Activated CD4-positive, alpha-beta T cell treated with anti-CD3 and anti-CD28 coated beads, Interleukin-2, amount 50 U/mL, for 4 hours (primary cell): ENCODE results near the gene SEC24D.

Source experiments
- DNase-seq, 2 experiments: peaks; one replicate each; pipeline ENCODE4 v3.0.0-alpha.2; 2020

SEC24D gene

DNA sequence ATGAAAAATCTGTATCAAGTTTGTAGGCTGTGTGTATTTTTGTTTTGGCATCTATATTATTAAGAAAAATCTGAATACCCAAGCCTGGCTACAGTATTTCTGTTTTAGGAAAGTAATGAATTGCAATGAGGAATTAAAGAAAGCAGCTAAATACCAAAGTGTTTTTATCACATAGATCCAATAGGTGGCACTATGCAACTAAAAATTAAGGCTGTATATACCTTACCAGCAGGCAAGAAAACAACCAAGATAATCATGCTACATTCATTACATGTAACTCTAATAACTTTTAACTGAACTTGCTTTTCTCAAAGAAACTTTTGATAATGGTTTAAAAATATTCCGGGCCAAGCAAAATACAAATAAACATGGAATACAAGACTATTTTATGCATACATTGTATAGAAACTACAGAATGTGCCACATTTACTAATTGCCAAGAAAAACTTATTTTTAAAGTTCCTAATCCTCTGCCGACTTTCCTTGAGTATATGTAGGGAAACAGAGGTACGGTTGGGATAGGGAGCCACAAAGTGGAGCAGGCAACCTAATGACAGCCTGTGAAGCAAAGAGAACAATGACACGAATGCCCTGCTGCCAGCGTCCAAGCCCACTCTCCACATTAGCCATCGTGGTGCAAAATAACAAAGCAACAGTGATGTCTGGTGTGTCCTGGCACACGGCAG, 63.7 kb downstream of the SEC24D start:
- DNase-seq: no peak

DNA sequence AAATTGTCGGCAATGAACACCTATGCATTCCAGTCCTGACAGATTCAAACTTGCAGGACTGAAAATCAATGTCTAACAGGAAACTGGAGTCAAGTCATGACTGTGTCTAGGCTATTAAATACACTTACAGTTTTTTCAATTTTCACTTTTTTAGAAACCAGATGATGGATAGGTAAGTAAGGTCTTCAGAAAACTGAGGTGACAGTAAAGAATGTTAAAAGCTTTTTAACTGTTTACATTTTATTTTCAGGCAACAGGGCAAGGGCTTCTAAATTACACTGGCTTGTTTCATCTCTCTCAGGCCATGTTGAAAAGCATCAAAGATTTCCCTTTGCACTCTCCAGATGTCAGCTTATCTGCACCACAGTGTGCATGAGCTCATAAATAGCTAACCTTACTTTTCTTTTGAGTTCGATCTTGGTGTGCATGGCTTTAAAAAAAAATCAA, 65.2 kb downstream of the SEC24D start:
- DNase-seq: no peak

DNA sequence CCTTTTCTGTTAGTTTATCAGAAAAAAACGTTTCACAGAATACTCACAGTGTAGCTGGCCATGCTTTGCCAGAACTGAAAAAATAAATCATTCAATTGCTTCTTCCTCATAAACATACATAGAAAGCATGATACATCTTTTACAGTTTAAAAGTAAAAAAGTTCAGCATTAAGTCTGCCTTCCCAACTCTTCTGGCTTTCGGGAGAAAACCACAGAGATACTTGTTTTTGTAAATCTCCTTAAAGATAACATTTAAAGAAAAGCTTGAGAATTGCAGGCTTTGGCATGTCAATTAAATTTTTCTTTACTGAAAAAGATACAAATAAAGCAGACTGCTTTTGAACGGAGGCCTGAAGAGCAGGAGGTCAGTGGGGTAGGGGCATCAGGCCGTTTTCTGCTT, 66.8 kb downstream of the SEC24D start:
- no peak for DNase-seq

DNA sequence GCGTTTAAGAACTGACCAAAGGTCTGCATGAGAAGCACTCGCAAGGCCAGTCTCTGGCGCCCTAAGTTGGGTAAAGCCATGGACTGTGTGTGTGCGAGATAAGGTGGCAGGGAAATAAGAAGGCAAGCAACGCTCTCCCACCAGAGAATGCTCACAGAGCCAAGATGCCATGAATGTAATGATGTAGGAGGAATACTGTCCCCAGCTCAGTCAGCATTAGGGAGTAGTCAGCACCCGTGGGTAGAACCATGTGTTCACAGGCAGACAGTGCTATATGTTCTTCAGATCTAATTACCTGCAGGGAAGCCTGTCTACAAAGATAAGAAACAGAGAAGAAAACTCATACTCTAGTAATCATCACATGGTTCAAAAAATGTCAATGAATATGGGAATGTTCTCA, 68.8 kb downstream of the SEC24D start:
- no peak for DNase-seq

DNA sequence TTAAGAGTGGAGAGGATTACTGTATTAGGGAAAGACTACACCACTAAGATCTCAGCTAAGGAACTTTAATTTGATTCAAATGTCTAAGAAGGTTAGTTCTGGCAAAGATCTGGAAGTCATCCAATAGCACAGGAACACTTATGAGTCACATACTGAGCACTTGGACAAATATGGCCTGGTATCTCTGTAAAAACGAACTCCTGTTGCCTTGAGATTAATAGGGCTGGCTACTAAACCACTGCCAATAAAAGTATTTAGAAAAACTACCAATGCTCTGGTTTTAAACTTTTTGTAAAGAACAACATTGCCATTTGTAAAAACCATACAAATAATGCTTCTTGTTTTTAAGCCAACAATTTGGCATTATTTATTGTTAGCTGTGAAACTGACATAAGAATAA, 70.5 kb downstream of the SEC24D start:
- DNase-seq: no peak

DNA sequence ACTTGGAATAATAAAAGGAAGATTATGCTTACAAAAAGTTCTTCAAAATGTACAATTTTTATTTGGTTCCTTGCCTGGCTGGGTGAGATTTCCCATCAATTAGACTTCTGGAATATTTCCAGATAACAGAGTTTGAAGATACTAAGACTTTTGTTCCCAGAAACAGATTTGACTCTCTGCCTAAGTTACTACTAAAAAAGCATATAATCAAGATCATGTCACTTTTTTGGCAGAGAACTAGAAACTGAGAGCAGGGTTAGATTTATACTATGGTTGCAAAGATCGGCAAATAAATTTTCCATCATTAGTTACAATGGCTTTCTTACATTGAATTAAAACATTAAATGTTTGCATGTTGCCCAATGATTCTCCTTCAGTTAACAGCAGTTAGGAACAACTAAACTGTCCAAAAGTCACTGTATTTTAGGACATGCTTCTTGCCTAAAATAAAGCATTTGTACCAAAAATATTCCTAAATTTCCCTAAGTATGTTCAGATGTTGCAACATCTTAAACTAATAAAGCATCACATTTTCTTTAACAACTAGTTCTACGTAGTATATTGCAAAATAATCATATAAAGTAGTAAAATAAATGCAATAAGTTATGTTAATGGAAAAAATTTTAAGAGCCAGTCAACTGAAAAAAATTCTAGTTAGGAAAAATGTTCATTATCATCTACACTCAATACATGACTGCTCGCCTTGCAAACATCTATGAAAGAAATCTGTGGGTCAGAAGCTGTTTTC, 73.0 kb downstream of the SEC24D start:
- DNase-seq: no peak

DNA sequence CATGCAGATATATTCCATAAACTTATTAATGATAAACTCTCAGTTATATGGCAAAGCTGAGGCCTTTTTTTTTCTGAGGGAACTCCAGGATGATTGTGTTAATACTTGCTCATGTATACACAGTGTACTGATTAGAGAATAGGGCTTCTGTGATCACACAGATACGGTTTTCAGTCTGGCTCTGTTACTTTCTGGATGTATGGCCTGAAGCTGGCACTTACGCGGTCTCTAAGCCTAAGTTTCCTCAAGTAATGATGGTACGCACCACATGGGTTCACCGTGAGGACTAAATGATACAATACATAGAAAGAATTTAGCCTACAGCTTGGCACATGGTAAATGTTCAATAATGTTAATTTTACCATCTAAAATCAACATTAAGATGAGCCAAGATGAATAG, 73.8 kb downstream of the SEC24D start:
- no peak for DNase-seq

DNA sequence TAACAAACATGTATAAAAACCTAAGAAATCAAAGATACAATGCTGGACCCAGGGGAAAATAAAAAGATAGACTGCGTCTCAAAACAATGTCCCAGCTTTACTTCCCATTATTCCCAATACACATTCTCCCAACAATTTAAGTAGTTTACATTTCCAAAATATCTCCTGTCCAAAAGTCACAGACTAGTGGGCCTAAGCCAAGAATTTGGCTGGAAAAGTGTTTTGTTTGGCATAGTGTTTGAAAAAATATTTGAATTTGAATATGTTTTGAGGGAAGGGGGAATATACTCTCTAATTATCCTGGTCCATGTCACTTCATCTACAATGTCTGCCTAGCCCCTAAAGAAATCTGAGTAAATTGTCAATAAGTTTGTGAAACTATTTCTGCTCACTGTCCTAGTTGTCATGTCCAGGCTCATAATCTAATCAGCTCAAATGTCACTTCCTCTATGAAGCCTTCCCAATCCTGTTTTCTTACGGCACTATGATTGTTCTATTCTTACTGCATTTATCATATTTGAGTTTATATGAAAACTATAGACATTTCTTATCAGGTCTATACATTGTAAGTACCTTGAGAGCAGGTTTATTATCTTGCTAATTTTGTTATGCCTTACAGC, 74.4 kb downstream of the SEC24D start:
- DNase-seq: no peak

DNA sequence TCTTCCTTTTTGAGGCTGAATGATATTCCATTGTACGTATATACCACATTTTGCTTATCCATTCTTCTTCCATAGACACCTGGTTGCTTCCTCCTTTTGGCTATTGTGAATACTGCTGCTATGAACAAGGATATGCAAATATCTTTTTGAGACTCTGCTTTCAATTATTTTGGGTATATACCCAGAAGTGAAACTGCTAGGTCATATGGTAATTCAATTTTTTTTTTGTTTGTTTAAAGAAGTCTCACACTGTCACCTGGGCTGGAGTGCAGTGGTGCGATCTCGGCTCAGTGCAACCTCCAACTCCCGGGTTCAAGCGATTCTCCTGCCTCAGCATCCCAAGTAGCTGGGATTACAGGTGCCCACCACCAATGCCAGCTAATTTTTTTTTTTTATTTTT, 75.4 kb downstream of the SEC24D start:
- no peak for DNase-seq

DNA sequence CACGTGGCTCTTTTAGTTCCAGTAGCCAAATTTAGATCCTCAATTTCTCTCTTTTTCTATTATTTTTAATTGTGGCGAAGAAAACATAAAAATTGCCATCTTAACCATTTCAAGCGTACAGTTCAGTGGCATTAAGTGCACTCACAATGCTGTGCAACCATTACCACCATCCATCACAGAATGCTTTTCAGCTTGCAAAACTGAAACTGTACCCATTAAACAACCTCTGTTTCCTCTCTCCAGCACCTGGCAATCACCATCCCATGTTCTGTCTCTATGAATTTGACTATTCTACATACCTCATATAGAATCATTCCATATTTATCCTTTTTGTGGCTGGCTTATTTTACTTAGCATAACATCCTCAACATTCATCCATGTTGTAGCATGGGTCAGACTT, 75.8 kb downstream of the SEC24D start:
- no peak for DNase-seq

DNA sequence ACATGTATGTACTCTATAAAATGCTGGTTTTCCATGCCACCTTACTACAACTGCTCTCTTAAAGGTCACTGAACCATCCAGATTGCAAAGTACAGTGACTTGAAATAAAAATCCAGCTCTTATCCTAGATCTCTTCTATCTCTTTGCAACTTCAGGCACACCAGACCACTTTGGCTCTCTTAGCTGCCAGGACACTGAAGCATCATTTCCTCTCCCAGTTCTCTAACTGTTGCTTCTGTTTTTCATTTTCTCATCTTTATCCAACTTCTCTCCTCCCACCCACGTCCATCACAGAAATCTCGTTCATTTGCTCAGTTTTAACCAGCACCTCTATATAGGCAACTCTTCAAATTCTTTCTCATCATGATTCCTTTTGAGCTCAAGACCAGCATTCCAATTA, 76.4 kb downstream of the SEC24D start:
- no peak for DNase-seq

DNA sequence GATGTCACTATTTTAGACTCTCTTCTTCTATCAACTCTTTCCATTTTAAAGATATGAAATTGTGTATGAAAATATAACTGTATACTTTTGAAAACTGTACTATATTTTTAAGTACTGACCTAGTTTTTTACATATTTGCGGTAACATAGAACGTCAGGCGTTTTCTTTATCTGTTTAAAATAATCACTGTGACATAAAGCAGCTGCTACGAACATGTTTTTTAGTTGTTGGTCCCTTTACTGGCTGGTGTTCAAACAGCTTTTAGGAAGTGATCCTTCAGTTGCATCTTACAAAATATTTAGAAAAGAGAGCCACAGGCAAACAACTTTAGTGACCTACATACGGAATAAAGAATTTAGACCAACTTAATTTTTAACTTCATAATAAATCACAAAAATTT, 77.6 kb downstream of the SEC24D start:
- no peak for DNase-seq

DNA sequence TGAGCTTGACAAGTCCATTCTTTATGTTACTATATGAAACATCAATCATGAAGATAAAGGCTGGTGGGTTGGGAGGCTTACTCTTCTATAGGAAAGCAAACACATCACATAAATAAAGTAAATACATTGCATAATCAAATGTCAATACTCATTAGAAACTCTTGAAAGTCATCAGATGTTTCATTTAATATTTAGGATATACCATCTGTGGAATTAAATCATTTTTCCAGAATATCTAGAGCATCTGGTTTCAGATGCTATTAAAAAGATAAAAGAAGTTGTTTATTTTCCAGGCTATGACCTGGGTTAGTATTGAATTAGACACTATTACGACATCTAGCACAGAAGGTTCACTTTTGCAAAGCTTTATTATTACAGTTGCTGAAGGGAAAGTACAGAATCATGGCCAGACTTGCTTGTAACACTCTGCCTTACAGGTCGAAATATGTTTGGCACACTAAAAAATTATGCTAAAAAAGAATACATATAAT, 78.1 kb downstream of the SEC24D start:
- DNase-seq: no peak

DNA sequence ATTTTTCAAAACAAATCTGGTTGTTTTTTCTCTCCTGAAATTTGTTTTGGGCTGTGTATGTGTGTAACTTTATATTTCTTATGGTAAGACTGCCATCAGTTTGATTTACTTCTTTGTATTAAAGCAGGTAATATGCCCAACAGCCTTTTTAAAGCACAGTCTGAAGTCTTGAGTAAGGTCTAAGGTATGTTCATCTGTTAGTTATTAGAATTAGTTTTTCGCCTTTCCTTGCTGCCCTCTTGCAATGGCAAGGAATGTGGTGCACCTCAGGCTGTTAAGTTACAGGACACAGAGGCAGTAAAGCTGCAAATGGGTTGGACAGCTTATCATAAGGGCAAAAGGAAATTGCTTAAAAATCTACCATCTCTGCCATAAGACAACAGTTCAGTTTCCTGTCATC, 79.0 kb downstream of the SEC24D start:
- no peak for DNase-seq

DNA sequence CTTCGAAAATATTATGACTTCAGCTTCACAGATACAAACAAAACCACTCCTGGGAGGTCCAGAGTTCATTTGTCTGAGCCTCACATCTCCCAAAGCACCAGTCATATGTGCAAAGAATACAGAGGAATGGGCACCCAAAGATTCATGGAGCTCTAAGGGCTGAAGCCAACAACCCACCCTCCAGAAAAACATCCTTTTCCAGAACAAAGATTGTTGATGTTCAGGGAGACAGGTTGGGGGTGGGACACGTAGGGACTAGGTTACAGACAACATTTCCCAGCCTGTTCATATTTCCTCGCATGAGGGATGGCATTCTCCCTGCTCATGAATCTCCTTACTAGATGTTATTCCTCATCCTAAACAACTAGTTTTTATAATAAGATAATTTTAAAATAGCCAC, 79.5 kb downstream of the SEC24D start:
- no peak for DNase-seq

DNA sequence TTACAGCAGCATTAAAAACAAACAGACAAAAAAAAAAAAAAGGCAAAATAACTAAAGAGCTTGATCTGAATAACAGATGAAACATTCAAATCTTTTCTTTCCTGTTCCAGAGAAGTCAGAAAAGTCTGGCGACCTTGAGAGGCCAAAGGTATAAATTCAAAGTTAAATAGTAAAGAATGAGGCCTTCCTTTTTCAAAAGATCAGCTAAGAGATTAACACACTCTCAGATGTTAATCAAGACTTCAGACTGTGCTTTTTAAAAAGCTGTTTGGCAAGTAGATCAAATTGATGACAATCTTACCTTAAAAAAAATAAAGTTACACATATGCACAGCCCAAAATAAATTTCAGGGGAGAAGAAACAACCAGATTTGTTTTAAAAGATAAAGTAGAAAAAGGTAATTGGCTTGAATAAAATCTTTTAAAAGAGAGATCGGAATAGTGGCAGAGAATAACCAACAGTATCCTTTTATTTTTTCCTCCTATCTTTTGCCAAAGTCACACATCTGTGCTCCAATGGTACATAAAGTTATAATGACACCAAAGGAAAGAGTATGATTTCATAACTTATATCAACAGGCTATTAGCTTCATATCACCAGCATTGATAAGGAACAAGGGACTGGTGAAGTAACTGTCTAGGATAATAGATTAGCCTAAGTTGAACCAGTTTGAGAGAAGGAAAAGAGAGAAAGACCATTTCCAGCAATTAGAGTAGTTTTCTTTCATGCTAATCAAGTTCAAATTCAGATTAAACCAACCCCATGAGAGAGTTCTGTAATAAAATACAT, 80.3 kb downstream of the SEC24D start:
- no peak for DNase-seq

DNA sequence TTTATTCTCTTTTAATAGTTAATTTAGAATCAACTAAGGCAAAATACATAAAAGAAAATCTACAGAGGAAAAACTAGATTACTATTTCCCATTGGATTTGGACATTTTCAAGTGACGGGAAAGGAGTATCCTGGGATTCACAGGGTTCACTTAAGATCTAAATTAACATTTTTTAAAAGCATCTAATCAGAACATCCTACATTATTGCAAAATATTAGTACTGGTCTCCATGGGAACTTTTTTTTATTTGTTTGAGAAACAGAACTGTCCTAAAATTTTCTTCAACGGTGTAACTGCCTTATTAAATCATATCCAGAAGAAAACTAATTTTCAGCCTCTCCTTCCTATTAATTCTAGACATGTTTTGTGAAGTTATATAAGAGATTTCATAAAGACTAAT, 81.0 kb downstream of the SEC24D start:
- DNase-seq: no peak

DNA sequence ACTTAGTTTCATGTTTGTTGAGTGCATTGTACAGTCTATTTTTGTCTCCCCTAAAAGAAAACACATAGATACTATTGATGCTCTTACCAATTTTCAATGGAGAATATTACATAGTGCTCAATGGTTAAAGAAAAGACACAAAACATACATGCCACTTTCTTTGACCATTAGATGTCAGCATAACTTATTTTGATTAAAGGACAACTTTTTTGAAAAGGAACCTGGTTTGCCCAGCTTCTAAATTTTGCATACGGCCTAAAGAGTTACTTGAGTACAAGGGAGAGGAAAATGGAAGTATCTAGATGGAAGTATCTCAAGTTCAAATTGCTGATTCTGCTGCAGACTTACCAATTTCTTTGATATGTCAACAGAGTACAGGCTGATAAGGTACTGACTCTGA, 82.2 kb downstream of the SEC24D start:
- DNase-seq: no peak

DNA sequence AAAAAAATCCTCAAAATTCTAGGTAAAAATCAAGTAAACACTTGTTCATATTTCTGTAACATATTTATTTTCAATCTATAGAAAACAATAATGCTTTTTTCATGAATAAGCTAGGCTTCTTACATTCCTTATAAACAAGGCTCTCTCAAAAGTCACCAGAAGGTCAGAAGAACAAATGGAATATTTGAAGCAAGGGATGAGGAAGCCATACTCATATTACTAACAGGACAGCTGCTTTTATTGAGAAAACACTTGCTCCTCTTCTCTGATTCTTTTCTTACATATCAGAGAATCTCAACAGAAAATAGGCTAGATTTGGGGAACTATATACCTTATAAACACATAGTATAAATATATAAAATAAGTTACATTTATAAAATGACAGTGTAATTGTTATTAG, 82.8 kb downstream of the SEC24D start:
- DNase-seq: no peak

DNA sequence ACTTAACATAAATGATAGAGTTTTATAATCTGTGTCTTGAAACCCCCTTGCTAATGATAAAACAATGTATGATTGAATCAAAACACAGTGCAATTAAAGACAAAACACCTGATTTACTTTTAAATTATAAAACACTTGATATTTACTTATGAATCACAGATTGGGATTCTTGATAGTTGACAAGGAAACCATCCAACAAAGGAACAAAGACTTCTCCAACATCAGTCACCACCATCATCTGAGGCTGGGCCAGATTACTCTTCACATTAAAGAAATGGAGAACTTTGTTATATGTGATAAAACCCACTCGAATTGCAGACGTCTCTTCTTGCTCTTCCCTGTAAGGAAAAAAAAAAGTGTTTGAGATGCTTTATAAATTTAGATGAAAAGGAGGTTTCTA, 83.4 kb downstream of the SEC24D start:
- DNase-seq: no peak

DNA sequence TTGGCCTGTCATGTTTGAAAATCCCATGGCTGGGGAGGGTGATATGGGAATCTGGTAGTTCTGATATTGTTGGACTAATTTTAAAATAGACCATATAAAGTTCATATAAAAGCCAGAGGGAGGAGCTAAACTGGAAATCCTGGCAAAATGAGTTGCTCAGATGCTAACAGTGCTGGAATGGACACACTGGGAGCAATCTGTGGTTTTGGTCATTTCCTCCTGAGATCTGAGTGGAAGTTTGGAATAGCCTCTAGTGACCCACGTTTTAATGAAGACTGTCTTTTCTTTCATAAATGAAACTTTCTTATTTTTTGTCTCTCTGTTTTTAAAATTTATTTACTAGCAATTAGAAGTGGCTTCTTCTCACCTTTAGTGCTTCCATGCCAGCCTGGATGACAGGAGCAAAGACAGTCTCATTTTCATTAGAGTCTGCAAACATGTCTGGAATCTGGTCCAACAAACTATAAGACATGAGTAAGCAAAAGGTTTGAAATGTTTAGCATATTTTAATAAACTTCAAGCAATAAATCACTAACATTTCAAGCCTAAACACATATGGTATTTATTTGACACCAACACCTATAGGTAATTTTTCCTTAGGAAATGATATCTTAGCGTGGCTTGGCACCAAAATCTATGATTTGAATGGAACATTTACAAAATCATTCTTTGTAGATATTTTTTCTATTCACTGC, 84.2 kb downstream of the SEC24D start:
- no peak for DNase-seq

DNA sequence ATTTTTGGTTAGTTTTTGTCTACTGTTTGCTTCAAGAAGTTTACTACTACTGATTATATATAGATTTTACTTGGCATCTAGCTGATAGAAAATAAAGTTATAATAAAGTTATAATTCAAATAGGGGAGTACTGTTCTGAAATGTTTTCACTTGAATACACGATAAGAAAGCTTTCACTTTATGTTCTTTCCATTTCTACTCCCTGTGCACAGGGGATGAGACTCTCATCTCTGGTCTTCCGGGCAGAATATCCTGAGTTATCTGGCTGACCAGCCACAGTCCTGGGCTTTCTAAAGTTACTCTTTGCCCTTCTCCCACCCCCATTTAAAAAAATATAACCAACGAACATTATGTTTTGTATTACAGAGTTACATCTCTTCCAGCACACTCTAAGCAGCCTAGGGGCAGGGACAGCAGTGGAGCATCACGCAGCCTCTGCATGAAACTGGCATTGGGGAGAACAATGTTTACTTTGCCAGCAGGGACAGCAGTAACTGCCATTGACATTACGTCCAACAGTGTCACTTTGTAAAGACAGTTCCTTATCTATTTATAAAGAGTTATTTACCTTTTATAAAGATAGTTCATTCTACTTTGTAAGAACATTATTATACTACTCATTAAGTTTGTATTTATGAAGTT, 86.5 kb downstream of the SEC24D start:
- no peak for DNase-seq
